T-helper 2 cell treated with Interferon-gamma antibody and Interleukin-4, amounts not matched to agents 5 μg/mL and 100 μg/mL, for 36 hours (primary cell): ENCODE data around the gene PTPA.
"Not testable (repeated sequence)": the region's sequence is repeated elsewhere in the genome, so short reads cannot be mapped to it uniquely, and the experiment has no call there.

ENCODE experiments used
- DNase-seq: peaks from one replicate; pipeline ENCODE4 v3.0.0; 2021; ENCODE audit warnings: low spot score
- H3K27ac Mint-ChIP-seq: one replicate; pipeline ENCODE4 v1.8.0; 2021; ENCODE audit warnings: mild to moderate bottlenecking, mixed read lengths
- H3K27me3 Mint-ChIP-seq: one replicate; pipeline ENCODE4 v1.8.0; 2021; ENCODE audit warnings: low read depth, mixed read lengths
- H3K36me3 Mint-ChIP-seq: one replicate; pipeline ENCODE4 v1.8.0; 2021; ENCODE audit warnings: low read depth, mixed read lengths
- H3K4me1 Mint-ChIP-seq: one replicate; pipeline ENCODE4 v1.8.0; 2021; ENCODE audit warnings: low read depth, mixed read lengths
- H3K4me3 Mint-ChIP-seq: one replicate; pipeline ENCODE4 v1.8.0; 2022; ENCODE audit warnings: mild to moderate bottlenecking, moderate library complexity, mixed read lengths
- H3K9me3 Mint-ChIP-seq: one replicate; pipeline ENCODE4 v1.8.0; 2021; ENCODE audit warnings: mixed read lengths

The PTPA gene

GRCh38 chr9:129183495-129184218, 72.4 kb downstream of the PTPA start:
- DNase-seq: no peak
- H3K9me3 Mint-ChIP-seq: peaks cover 3% of the 10 kb centered on the region
- no peaks in the 10 kb centered on the region for H3K36me3 Mint-ChIP-seq
- no peak overlapping the region for H3K27ac Mint-ChIP-seq
- peaks cover 21% of the 10 kb centered on the region for H3K4me1 Mint-ChIP-seq
- H3K27me3 Mint-ChIP-seq: no peaks in the 10 kb centered on the region
- no peak overlapping the region for H3K4me3 Mint-ChIP-seq

GRCh38 chr9:129184219-129184524, 73.0 kb downstream of the PTPA start:
- Mint-ChIP-seq H3K27me3 (no peaks in the 10 kb centered on the region), H3K9me3 (peaks cover 3% of the 10 kb centered on the region), H3K36me3 (no peaks in the 10 kb centered on the region), H3K4me1 (peaks cover 18% of the 10 kb centered on the region), H3K4me3 (no peak overlapping the region), H3K27ac (no peak overlapping the region)
- no peak for DNase-seq

- no peaks in the 10 kb centered on the region for H3K27me3 Mint-ChIP-seq
- peaks cover 3% of the 10 kb centered on the region for H3K9me3 Mint-ChIP-seq
- H3K4me3 Mint-ChIP-seq: no peak overlapping the region
- no peak overlapping the region for H3K27ac Mint-ChIP-seq
- DNase-seq: no peak
- peaks cover 18% of the 10 kb centered on the region for H3K4me1 Mint-ChIP-seq
- no peaks in the 10 kb centered on the region for H3K36me3 Mint-ChIP-seq
These were observed 73.4 kb downstream of the PTPA start for GRCh38 chr9:129184596-129185122.

- peaks cover 3% of the 10 kb centered on the region for H3K9me3 Mint-ChIP-seq
- DNase-seq: no peak
- peak overlapping the region; percentile 1 for H3K4me3 Mint-ChIP-seq
- no peaks in the 10 kb centered on the region for H3K27me3 Mint-ChIP-seq
- peak overlapping the region; percentile 3 for H3K27ac Mint-ChIP-seq
- H3K4me1 Mint-ChIP-seq: peaks cover 18% of the 10 kb centered on the region
- no peaks in the 10 kb centered on the region for H3K36me3 Mint-ChIP-seq
These were observed 74.2 kb downstream of the PTPA start for GRCh38 chr9:129185402-129185801.

GRCh38 chr9:129185991-129186390, 74.8 kb downstream of the PTPA start:
- Mint-ChIP-seq H3K4me1 (peaks cover 18% of the 10 kb centered on the region), H3K27me3 (no peaks in the 10 kb centered on the region), H3K4me3 (peak overlapping the region; percentile 1), H3K27ac (peak overlapping the region; percentile 21), H3K9me3 (peaks cover 3% of the 10 kb centered on the region), H3K36me3 (no peaks in the 10 kb centered on the region)
- DNase-seq: peak; percentile 58

- Mint-ChIP-seq H3K27ac (no peak overlapping the region), H3K4me1 (peaks cover 18% of the 10 kb centered on the region), H3K9me3 (peaks cover 3% of the 10 kb centered on the region), H3K36me3 (no peaks in the 10 kb centered on the region), H3K27me3 (no peaks in the 10 kb centered on the region), H3K4me3 (no peak overlapping the region)
- no peak for DNase-seq
These were observed 75.8 kb downstream of the PTPA start for GRCh38 chr9:129187042-129187441.

- not testable (repeated sequence) for H3K27ac Mint-ChIP-seq, H3K27me3 Mint-ChIP-seq, DNase-seq, H3K4me3 Mint-ChIP-seq, H3K36me3 Mint-ChIP-seq
- Mint-ChIP-seq H3K4me1 (peaks cover 10% of the 10 kb centered on the region), H3K9me3 (peaks cover 13% of the 10 kb centered on the region)
These were observed 78.8 kb downstream of the PTPA start for GRCh38 chr9:129189971-129190370.

GRCh38 chr9:129191234-129191633, 80.0 kb downstream of the PTPA start:
- H3K4me3 Mint-ChIP-seq: no peak overlapping the region
- no peaks in the 10 kb centered on the region for H3K4me1 Mint-ChIP-seq
- no peak overlapping the region for H3K27ac Mint-ChIP-seq
- peaks cover 13% of the 10 kb centered on the region for H3K9me3 Mint-ChIP-seq
- DNase-seq: no peak
- peaks cover 7% of the 10 kb centered on the region for H3K27me3 Mint-ChIP-seq
- H3K36me3 Mint-ChIP-seq: no peaks in the 10 kb centered on the region

- H3K9me3 Mint-ChIP-seq: peaks cover 10% of the 10 kb centered on the region
- H3K4me1 Mint-ChIP-seq: no peaks in the 10 kb centered on the region
- no peak for DNase-seq
- no peaks in the 10 kb centered on the region for H3K36me3 Mint-ChIP-seq
- H3K27me3 Mint-ChIP-seq: peaks cover 7% of the 10 kb centered on the region
- H3K4me3 Mint-ChIP-seq: no peak overlapping the region
- no peak overlapping the region for H3K27ac Mint-ChIP-seq
These were observed 82.4 kb downstream of the PTPA start for GRCh38 chr9:129193655-129194054.

GRCh38 chr9:129194221-129194620, 83.0 kb downstream of the PTPA start:
- Mint-ChIP-seq H3K27me3 (peaks cover 7% of the 10 kb centered on the region), H3K27ac (no peak overlapping the region), H3K4me1 (peaks cover 1% of the 10 kb centered on the region), H3K36me3 (no peaks in the 10 kb centered on the region), H3K9me3 (peaks cover 10% of the 10 kb centered on the region), H3K4me3 (no peak overlapping the region)
- DNase-seq: no peak

GRCh38 chr9:129195606-129196005, 84.4 kb downstream of the PTPA start:
- H3K27me3 Mint-ChIP-seq: peaks cover 7% of the 10 kb centered on the region
- peaks cover 10% of the 10 kb centered on the region for H3K9me3 Mint-ChIP-seq

GRCh38 chr9:129197045-129197444, 85.8 kb downstream of the PTPA start:
- H3K9me3 Mint-ChIP-seq, H3K36me3 Mint-ChIP-seq, H3K27me3 Mint-ChIP-seq, H3K27ac Mint-ChIP-seq, DNase-seq, H3K4me1 Mint-ChIP-seq, H3K4me3 Mint-ChIP-seq: not testable (repeated sequence)

More at GRCh38 chr9:129195606-129196005, 84.4 kb downstream of the PTPA start:
- DNase-seq: no peak
- Mint-ChIP-seq H3K27ac (no peak overlapping the region), H3K4me3 (no peak overlapping the region), H3K4me1 (peaks cover 1% of the 10 kb centered on the region), H3K36me3 (no peaks in the 10 kb centered on the region)

GRCh38 chr9:129197978-129198318, 86.7 kb downstream of the PTPA start:
- Mint-ChIP-seq H3K9me3 (peaks cover 1% of the 10 kb centered on the region), H3K27ac (no peak overlapping the region), H3K27me3 (peaks cover 4% of the 10 kb centered on the region), H3K4me3 (no peak overlapping the region), H3K36me3 (no peaks in the 10 kb centered on the region), H3K4me1 (peaks cover 5% of the 10 kb centered on the region)
- DNase-seq: no peak
